Bronchus fibroblast of lung (primary cell): Measurements from ENCODE around the gene NPIPB6. TPM values are rescaled to one million over a fixed set of nuclear protein-coding genes. Genes with fewer than 3 reads are reported as not detected.

Source experiments
- total RNA-seq: library from RNA; depleted of rRNA; stranded (reverse); fragments of >200 nt; gene quantifications from 2 replicates; pipeline ENCODE4 v1.2.3, GENCODE V29; 2015

The NPIPB6 gene
- total RNA-seq: 0.17 and 0.30 TPM in 2 replicates

GRCh38 chr16:28363408-28363807 is at the start of gene NPIPB6:
TSS of gene NPIPB6 (minus strand) at chr16:28363508. CDS start at chr16:28362822, 686 bp downstream.

GRCh38 chr16:28403220-28404072 is 40.1 kb upstream of the NPIPB6 start, which contains the start of gene EIF3CL:
TSS of gene EIF3CL (minus strand) at chr16:28403841. CDS start at chr16:28403618, 223 bp downstream.

Other genes with a start within 250 kb of the NPIPB6 start
- 100 and 112 TPM in 2 replicates for gene XPO6, start 151.5 kb downstream of the NPIPB6 start, total RNA-seq
- gene SBK1, start 71.0 kb downstream of the NPIPB6 start, total RNA-seq: under 0.01 TPM in 2 replicates
- gene EIF3CL, start 40.3 kb upstream of the NPIPB6 start, total RNA-seq: 147 and 181 TPM in 2 replicates
- not detected in 2 replicates for gene NPIPB7, start 108.8 kb upstream of the NPIPB6 start, total RNA-seq
- 11.1 and 11.4 TPM in 2 replicates for gene CLN3, start 128.6 kb upstream of the NPIPB6 start, total RNA-seq
- gene APOBR, start 131.1 kb upstream of the NPIPB6 start, total RNA-seq: not detected in 2 replicates
- not detected in 2 replicates for gene IL27, start 143.3 kb upstream of the NPIPB6 start, total RNA-seq
- gene NUPR1, start 175.5 kb upstream of the NPIPB6 start, total RNA-seq: 16.2 and 20.3 TPM in 2 replicates
- 12.3 and 14.6 TPM in 2 replicates for gene SGF29, start 190.4 kb upstream of the NPIPB6 start, total RNA-seq
- gene SULT1A2, start 233.5 kb upstream of the NPIPB6 start, total RNA-seq: not detected in 2 replicates
- gene SULT1A1, start 246.5 kb upstream of the NPIPB6 start, total RNA-seq: 1.0 and 1.3 TPM in 2 replicates